Measurements from ENCODE around the gene FAM174B.

FAM174B gene

DNA sequence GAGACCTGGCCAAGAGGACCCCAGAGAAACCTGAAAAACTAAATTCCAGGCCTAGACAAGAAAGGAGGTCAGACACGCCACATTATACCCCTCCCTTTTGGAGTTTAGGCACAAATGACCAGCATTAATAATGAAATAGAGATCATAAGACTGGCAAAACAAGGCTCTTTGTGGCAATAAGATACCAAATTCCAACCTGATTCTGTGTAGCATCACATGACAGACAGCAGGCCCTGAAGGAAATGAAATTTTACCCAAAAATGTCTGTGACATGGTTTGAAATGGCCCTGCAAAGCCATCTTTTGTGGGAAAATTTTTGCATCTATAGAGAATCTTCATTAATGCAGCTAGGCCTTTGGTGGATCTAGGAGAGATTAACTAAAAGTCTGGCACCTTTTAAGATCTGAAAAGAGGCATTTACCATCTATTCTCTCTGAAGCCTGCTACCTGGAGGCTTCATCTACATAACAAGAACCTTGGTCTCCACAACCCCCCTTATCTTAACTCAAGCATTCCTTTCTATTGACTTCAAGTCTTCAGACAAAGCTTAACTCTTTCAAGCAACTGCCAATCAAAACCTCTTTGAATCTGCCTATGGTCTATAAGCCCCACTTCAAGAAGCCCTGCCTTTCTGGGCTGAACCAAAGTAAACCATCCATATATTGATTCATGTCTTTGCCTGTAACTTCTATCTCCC is 8.0 kb downstream of the FAM174B start:
- in situ Hi-C loops (cut with HindIII; ENCODE audit: low pct_ligation_motif_present, low pct_unique_long_range_greater_than_20kb, low sequenced_read_pairs), result no loop called here
- no peak for DNase-seq

DNA sequence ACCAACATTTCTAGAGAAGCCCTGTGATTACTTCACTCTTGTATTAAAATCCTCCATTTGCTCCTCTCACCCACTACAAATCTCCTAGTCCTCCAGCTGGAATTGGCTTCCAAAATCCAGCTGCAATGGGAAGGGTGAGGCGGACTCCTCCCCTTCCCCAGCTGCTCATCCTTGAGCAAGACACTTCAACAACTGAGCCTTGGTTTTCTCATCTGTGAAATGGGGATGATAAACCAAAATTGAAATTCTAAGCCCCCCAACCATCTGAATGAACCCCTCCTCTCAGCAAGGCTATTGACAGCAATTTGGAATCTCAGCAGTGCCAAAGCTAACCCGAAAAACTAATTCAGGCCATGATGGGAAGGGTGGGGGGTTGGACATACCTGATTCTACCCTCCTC is 9.4 kb downstream of the FAM174B start:
- in situ Hi-C loops (cut with HindIII; ENCODE audit: low pct_ligation_motif_present, low pct_unique_long_range_greater_than_20kb, low sequenced_read_pairs), result no loop called here

DNA sequence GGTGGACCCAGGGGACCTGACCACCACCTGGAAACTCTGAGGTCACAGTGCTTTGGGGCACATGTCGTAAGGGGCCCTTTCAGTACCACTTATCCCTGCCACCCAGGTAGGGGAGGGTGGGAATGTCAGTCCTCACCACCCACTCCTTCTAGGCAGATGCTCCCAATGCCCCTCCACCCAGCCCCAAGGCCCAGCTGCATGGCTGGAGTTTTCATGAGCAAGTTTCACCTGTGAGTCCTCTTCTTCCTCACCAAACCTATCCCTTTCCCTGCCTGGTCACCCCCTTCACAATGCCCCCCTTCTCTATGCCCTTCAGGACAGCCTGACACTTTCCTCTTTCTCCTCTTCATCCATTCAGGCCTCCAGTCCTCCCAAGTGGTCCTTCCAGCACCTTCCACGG is 9.8 kb downstream of the FAM174B start:
- in situ Hi-C loops (cut with HindIII; ENCODE audit: low pct_ligation_motif_present, low pct_unique_long_range_greater_than_20kb, low sequenced_read_pairs), result no loop called here
- no peak for DNase-seq

More for the DNA sequence above, 9.4 kb downstream of the FAM174B start:
- no peak for DNase-seq

DNA sequence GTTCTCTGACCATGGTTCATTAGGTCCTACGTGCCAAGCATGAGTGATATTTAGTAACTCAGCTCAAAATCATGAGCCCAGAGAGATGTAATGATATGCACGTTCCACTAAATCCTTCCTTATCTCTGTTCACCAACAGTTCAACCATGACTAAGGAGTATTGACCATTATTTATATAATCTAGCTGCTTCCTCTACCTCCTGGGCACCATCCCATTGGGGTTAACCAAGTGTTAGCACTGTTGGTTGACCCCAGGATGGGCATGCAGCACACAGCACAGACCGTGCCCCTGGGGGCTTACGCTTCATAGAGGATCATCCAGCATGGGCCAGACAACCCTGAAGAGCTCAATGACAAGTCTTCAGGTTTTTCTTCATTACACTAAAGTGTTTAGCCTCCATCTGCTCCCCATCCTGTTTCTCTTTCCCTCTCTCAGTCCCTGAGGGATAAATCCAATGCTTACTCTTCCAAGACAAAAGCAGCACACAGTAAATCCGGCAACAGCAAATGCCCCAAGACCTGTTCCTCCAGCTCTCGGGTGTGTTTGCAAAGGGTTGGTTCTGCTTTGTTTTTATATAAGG is 10.4 kb downstream of the FAM174B start:
- in situ Hi-C loops (cut with HindIII; ENCODE audit: low pct_ligation_motif_present, low pct_unique_long_range_greater_than_20kb, low sequenced_read_pairs), result no loop called here

DNA sequence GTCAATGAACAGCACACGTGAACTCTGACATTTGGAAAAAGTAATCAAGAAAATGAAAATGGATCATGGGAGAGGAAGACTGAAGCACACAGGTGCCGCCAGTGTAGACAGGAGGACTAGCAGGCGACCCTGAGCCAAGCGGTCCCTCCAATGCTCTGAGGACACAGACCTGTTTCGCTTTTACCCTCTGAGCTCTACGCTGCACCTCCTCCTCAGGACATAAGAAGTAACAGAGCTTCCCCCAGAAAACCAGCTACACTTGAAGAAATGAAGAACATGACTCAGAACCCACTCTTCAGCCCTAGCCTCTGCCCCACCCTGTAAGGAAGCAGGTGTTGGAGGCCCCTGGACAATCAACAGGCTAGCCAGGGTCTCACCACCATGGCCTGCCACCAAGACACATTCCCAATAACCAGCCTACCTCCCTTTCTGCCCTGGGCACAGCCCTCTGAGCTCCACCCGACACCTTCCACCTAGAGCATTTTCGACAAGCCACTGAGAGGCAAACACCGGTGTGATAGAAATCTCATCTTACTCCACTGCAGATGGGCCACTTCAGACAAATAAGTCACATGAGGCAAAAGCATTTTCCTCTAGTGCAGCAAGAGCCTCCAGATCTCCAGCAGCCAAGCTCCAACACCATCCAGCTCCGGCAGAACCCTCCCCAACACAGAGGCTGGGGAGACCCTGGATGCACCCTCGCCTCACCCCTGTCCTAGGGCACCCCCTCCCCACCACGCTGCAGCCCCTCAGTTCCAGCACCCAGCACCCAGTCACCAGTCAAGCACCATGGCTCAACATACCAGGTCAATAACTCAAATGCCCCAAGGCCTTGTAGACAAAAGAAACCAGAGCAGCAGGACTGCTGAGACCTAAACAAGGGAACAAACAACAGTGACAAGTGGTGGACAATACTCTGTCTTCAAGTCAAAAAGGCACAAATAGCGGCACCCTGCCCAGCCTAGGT is 11.4 kb downstream of the FAM174B start:
- in situ Hi-C loops (cut with HindIII; ENCODE audit: low pct_ligation_motif_present, low pct_unique_long_range_greater_than_20kb, low sequenced_read_pairs), result no loop called here
- DNase-seq, result no peak

More for the DNA sequence above, 10.4 kb downstream of the FAM174B start:
- no peak for DNase-seq

DNA sequence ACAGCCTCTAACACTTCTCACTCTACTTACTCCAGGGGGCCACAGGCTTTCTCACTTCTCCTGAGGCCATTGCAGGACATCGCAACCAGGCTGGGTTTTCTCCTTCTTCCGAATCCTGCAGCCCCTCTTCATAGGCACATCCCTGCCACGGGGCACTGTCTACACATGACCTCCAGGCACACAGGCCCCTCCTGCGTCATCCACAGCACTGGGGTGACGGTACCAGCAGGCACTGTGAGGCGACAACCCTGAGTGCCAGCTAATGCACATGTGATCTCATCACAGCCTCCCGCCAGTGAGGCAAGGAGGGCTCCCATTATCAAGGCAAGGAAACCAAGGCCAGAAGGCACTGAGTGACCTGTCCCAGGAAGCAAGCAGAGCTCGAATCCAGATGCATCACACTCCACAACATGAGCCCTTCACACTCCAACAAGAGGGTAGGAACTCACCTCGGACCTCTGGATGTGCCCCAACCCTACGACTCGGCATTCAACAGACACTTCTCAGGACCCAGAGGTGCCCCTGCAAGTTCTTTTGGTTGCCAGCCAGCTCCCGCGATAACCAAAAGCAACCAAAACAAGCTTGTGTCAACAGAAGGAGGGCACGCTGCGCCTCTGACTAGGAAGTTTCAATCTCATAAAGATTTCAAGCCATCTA is 16.7 kb downstream of the FAM174B start:
- in situ Hi-C loops (cut with HindIII; ENCODE audit: low pct_ligation_motif_present, low pct_unique_long_range_greater_than_20kb, low sequenced_read_pairs), result no loop called here

DNA sequence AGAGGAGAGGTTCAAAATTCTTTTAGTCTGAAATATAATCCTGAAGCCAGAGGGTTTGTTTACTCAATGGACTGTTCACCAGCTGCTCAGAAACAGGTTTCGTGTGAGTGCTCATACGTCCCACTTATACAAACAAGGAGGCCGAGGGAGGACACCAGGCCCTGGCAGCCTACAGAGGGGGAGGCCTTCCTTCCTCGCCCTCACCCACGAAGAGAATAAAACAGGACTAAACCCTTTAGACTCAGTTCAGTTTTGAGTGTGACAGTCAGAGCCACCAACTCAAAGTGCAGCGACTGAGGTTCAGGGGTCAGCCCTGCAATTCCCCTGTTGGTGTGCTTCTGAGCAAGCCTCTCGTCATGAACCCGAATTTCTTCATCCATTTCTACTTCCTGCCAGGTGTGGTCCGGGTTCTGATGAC is 17.3 kb downstream of the FAM174B start:
- in situ Hi-C loops (cut with HindIII; ENCODE audit: low pct_ligation_motif_present, low pct_unique_long_range_greater_than_20kb, low sequenced_read_pairs), result no loop called here
- DNase-seq, result no peak

More for the DNA sequence above, 16.7 kb downstream of the FAM174B start:
- no peak for DNase-seq

DNA sequence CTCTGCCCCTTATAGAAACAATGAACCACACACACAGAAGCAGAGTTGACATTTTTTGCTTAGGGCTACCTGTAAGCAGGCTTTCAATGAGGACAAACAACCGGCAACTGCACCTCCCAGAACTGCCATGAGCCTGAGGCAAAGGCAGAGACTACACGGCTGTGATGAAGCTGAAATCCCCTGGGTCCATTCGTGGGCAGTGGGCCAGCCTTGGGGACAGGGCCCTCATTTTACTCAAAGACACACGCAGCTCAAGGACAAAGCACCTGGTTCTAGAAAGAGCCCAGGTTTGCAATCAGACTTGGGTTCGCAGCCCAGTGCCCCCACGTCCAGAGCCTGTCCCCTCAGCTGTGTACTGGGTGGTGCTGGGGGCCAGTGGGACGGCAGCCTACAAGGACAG is 17.9 kb downstream of the FAM174B start:
- in situ Hi-C loops (cut with HindIII; ENCODE audit: low pct_ligation_motif_present, low pct_unique_long_range_greater_than_20kb, low sequenced_read_pairs), result no loop called here
- no peak for DNase-seq

DNA sequence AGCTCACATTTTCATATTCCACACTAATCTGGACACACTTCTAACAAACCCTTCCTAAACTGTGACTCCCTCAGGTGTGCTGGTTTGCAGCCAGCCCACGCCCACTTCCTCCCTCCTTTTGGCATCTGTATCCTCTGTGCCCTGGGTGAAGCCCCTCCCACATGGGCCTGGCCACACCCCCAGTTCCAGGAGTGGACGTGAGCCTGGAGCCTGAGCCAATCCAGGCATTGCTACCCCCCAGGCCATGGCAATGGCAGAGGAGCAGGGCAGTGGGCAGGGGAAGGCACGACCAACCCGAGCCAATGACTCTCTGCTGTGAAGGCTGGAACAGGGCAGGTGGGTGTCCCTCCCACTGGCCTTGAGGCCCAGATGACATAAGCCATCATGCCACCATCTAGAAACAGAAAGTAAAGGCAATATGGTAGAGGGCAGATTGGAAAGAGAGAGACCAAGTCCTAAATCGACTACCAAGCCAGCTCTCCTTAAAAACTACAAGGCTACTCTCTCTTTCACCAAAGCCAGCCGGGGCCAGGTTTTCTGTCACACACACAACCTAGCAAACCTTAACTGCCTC is 18.6 kb downstream of the FAM174B start:
- in situ Hi-C loops (cut with HindIII; ENCODE audit: low pct_ligation_motif_present, low pct_unique_long_range_greater_than_20kb, low sequenced_read_pairs), result no loop called here
- no peak for DNase-seq

DNA sequence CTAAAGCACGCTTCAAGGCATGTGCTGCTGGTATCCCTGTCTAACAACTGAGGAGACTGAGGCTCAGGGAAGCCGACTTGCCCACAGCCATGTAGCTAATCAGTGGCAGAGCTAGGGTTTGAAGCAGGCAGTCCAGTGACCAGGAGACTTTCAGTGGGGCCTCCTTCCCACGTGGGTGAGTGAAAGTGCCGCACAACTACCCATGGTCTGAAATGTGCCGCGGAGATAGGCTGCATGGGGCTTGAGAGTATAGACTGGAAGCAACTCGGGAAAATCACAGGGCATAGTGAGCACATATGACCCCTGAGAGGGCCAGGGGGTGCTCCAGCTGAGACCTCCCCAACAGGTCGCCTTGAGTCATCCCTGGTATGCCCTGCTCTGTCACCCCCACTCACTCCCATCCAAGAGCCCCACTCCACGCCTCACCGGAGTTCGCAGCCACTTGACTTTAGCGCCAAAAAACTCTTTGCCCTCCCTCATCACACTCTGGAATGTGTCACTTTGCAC is 19.1 kb downstream of the FAM174B start:
- in situ Hi-C loops (cut with HindIII; ENCODE audit: low pct_ligation_motif_present, low pct_unique_long_range_greater_than_20kb, low sequenced_read_pairs), result no loop called here
- DNase-seq, result no peak

DNA sequence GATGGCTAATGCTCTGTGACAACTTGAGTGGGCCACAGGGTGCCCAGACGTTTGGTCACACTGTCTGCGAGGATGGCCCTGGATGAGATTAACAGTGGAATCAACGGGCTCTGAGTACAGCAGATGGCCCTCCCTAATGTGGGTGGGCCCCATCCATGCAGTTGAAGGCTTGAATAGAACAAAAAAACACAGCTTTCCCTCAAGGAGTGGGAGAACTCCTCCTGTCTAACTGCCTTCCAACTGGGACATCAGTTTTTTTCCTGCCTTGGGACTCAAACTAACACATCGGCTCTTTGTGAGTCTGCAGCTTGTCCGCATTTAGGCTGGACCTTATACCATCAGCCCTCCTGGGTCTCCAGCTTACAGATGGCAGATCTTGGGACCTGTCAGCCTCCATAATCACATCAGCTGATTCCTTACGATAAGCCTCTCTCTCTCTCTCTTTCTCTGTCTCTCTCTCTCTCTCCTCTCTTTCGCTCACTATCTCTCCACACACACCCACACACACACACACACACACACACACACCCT is 20.8 kb downstream of the FAM174B start:
- no peak for DNase-seq
- in situ Hi-C loops (cut with HindIII; ENCODE audit: low pct_ligation_motif_present, low pct_unique_long_range_greater_than_20kb, low sequenced_read_pairs), result no loop called here

DNA sequence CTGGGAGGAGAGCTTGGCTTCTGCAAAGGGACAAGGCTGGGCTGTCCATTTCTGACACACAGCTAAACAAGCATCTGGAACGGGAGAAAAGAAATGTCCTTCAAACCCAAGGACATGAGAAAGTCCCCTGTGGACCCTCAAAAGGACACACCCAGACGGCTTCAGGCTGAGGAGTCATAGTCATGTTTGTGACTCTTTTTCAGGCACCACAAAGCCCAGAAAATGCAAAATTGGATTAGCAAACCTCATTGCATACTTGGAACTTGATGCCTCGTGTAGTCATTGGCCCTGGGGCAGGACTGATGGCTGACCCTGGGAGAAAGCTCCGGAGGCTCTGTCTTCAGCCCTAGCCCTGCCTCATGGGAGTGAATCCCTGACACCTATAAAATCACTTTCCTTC is 21.5 kb downstream of the FAM174B start:
- in situ Hi-C loops (cut with HindIII; ENCODE audit: low pct_ligation_motif_present, low pct_unique_long_range_greater_than_20kb, low sequenced_read_pairs), result no loop called here
- DNase-seq, result no peak

DNA sequence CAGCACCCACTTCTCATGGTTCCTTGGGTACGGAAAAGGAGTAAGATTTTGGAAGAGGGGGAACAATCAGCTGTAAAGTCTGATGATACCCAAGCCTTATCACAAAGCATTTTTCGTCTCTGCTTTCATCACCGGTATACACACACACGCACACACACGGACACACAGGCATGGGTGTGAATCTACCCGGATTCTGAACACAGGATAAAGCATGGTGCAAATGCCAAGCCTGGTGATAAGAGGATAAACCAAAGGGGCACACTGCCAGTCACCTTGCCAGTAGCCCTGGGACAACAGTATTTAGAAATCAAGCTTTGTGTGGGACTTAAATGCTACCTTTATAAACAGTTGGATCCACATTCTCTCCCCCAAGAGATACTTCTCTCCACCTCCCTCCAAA is 22.2 kb downstream of the FAM174B start:
- in situ Hi-C loops (cut with HindIII; ENCODE audit: low pct_ligation_motif_present, low pct_unique_long_range_greater_than_20kb, low sequenced_read_pairs), result no loop called here
- DNase-seq, result no peak

DNA sequence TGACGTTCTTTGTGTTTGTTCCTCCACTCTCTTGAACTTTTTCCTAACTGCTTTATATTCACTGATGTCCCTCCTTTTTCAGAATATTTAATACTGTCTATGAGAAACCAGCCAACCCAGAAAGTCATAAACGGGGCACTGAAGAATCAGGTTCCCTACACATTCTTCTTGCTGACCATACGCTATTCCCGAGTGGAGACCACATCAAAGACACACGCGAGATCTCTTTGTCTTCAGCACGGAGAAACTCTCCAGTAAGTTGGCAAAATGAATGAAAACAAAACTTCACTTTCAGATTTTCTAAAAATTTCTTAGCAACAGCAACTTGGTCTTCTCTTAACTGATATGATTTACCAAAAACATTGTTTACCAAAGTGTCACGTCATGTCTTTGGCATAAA is 22.6 kb downstream of the FAM174B start:
- in situ Hi-C loops (cut with HindIII; ENCODE audit: low pct_ligation_motif_present, low pct_unique_long_range_greater_than_20kb, low sequenced_read_pairs), result no loop called here
- DNase-seq, result no peak

DNA sequence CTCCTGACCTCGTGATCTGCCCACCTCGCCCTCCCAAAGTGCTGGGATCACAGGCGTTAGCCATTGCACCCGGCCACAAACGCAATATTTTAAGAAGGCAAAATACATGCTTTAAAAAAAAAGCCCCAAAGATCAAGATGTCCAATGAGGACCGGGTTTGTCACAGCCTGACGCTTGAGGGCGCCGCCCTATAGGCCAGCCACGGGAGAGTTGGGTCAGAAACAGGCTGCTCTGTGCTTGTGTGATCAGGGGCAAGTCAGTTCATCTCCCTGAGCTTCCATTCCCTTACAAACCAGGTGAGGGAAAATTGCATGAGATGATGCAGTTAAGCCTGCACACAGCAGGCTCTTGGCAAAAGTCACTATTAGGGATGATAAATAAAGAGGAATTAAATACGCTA is 23.9 kb downstream of the FAM174B start:
- no peak for DNase-seq
- in situ Hi-C loops (cut with HindIII; ENCODE audit: low pct_ligation_motif_present, low pct_unique_long_range_greater_than_20kb, low sequenced_read_pairs), result no loop called here

DNA sequence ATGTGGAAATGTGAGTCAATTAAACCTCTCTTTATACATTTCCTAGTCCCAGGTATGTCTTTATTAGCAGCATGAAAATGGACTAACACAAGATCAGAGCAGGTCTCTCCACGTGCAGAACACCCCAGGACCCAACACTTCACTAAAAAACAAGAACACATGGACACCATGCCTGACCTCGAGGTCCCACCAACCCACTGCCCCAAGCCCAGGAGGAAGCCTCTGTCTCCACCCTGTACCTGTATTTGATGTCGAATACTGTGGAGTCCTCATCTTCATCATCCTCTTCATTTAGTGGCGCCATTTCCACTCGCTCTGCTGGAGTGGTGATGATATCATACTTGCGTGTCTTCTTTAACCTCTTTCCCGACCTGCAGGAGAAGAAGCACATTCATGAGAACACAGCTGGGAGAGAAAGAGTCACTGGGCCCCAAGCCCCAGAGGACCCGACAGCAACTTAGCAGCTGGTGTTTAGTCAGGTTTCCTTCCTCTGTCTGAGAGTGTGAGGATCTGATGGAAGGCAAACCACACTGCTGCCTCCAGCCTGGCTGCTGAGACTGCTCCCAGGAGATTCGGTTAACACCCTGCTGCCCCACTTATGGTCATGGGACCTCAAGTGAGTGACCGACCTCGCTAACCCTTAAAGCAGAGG is 25.5 kb downstream of the FAM174B start:
- in situ Hi-C loops (cut with HindIII; ENCODE audit: low pct_ligation_motif_present, low pct_unique_long_range_greater_than_20kb, low sequenced_read_pairs), result no loop called here
- DNase-seq, result no peak

DNA sequence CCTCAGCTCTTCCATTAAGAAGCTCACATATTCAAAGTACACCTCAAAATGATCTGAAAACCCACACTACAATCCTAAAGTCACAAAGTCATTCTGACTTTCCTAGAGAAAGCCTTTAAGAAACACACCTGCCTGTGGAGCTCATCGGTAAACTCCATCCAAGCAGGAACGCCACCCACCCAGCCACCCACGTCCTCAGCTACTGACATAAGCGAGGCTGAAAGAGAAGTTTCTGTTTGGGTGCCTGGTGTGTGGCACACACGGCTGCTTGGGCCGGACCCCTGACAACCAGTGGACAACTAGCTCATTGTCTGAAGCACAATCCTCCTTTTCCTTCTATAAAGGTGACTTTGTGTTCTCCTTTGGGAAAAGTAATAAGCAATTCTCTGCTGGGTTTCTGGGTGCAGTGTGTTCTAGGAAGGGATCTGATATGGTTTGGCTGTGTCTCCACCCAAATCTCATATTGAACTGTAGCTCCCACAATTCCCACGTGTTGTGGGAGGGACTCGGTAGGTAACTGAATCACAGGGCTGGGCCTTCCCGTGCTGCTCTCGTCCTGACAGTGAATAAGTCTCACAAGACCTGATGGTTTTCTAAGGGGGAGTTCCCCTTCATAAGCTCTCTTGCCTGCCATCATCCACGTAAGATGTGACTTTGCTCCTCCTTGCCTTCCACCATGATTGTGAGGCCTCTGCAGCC is 26.1 kb downstream of the FAM174B start:
- no peak for DNase-seq
- in situ Hi-C loops (cut with HindIII; ENCODE audit: low pct_ligation_motif_present, low pct_unique_long_range_greater_than_20kb, low sequenced_read_pairs), result no loop called here

Data from ACHN (cell line).